Left lung (tissue), 14 donors: ENCODE data around the gene GPD2. TPM values are rescaled to one million over a fixed set of nuclear protein-coding genes. Genes with fewer than 3 reads are reported as not detected.

Experiments used
- ATAC-seq: fragments of 200-7000 bp; cut with Tn5 transposase; one replicate; pipeline ENCODE4 v1.9.1; 2020; ENCODE audit warnings: moderate library complexity
- DNase-seq, 4 donors: peaks; one replicate each; pipeline ENCODE4 v3.0.0-alpha.2; 2013 to 2020
- H3K27ac ChIP-seq, 2 donors: fragments of 200-600 bp; sonication (generic) in 1 of 2; one replicate each; pipeline versions ENCODE4 v1.5.0 to v1.8.0; 2020 to 2021
- H3K27me3 ChIP-seq, 2 donors: fragments of 200-600 bp; sonication (generic) in 1 of 2; one replicate each; pipeline versions ENCODE4 v1.5.0 to v1.8.0; 2020 to 2021
- H3K36me3 ChIP-seq, 2 donors: fragments of 200-600 bp; sonication (generic) in 1 of 2; one replicate each; pipeline versions ENCODE4 v1.5.0 to v1.8.0; 2020 to 2021
- H3K4me1 ChIP-seq, 2 donors: fragments of 200-600 bp; one replicate each; pipeline ENCODE4 v1.8.0; 2021
- H3K4me3 ChIP-seq, 2 donors: fragments of 200-600 bp; sonication (generic) in 1 of 2; one replicate each; pipeline versions ENCODE4 v1.5.0 to v1.8.0; 2020 to 2021; ENCODE audit warnings: mild to moderate bottlenecking in 1 of 2
- H3K9me3 ChIP-seq, 2 donors: fragments of 200-600 bp; sonication (generic) in 1 of 2; one replicate each; pipeline versions ENCODE4 v1.5.0 to v1.8.0; 2020 to 2021
- intact Hi-C, 2 donors: fragments of 100-400 bp; cut with DNase I; formaldehyde crosslinking; loops; one replicate each; pipeline versions ENCODE4 v1.11.2 to v1.14.2; 2022
- long read RNA-seq, 12 donors: library from polyadenylated mRNA in 2 of 12; unstranded in 2 of 12; transcript quantifications; one replicate each; pipeline ENCODE4 v2.0.0 and lab custom pipeline, GENCODE V29; 2019 to 2026
- polyA plus RNA-seq, 6 donors: library from polyadenylated mRNA; unstranded; fragments of 120-200 nt; gene quantifications; one replicate each; pipeline ENCODE4 v1.2.1, GENCODE V29; 2013; ENCODE audit not compliant: insufficient read length in 6 of 6
- total RNA-seq, 2 donors: library from RNA; stranded (reverse); fragmentation: NEBNext Ultra II Directional; extraction: Animal tissue kit (Norgen Biotek cat#: 25700); gene quantifications; one replicate each; pipeline ENCODE4 v1.2.1, GENCODE V29; 2021
- TF ChIP-seq, protein P1 (sequence below), 2 donors: fragments of 200-600 bp; sonication (generic) in 1 of 2; IDR thresholded peaks; one replicate each; pipeline versions ENCODE4 v1.5.0 to v1.8.0; 2021; ENCODE audit warnings: antibody characterized with exemption in 2 of 2
- donor health status: DM: no; HTN: yes; CAD: no.
- donor health status: DM: no; HTN: no; CAD: no.

The GPD2 gene
- total RNA-seq = 10 to 100 TPM; 31.2 to 44.3 TPM
- polyA plus RNA-seq = 10 to 100 TPM; 23.7 to 29.4 (median 25.5) TPM
- long read RNA-seq, donor 1, full-length matches to known transcripts = 4 of 18 reads
- long read RNA-seq, donor 1, partial matches to known transcripts = 14 of 18 reads
- long read RNA-seq, donor 1, other reads (novel, unspliced or antisense) = 0 of 18 reads
- long read RNA-seq, donor 2, full-length matches to known transcripts = 3 of 3 reads
- long read RNA-seq, donor 2, partial matches to known transcripts = 0 of 3 reads
- long read RNA-seq, donor 2, other reads (novel, unspliced or antisense) = 0 of 3 reads
- long read RNA-seq, donor 3, full-length matches to known transcripts = 2 of 2 reads
- long read RNA-seq, donor 3, partial matches to known transcripts = 0 of 2 reads
- long read RNA-seq, donor 3, other reads (novel, unspliced or antisense) = 0 of 2 reads
- long read RNA-seq, donor 4, full-length matches to known transcripts = 2 of 7 reads
- long read RNA-seq, donor 4, partial matches to known transcripts = 2 of 7 reads
- long read RNA-seq, donor 4, other reads (novel, unspliced or antisense) = 3 of 7 reads
- long read RNA-seq, donor 5, full-length matches to known transcripts = 3 of 3 reads
- long read RNA-seq, donor 5, partial matches to known transcripts = 0 of 3 reads
- long read RNA-seq, donor 5, other reads (novel, unspliced or antisense) = 0 of 3 reads
- long read RNA-seq, donor 6, full-length matches to known transcripts = 2 of 26 reads
- long read RNA-seq, donor 6, partial matches to known transcripts = 24 of 26 reads
- long read RNA-seq, donor 6, other reads (novel, unspliced or antisense) = 0 of 26 reads
- long read RNA-seq, donor 7, full-length matches to known transcripts = 2 of 2 reads
- long read RNA-seq, donor 7, partial matches to known transcripts = 0 of 2 reads
- long read RNA-seq, donor 7, other reads (novel, unspliced or antisense) = 0 of 2 reads
- long read RNA-seq, donor 8, partial matches to known transcripts = 0 of 1 reads
- long read RNA-seq, donor 8, other reads (novel, unspliced or antisense) = 0 of 1 reads
- long read RNA-seq, donor 9 = 0 reads
- long read RNA-seq, donor 10, partial matches to known transcripts = 0 of 1 reads
- long read RNA-seq, donor 10, other reads (novel, unspliced or antisense) = 1 of 1 reads
- long read RNA-seq, donor 11, full-length matches to known transcripts = 7 of 7 reads
- long read RNA-seq, donor 11, partial matches to known transcripts = 0 of 7 reads
- long read RNA-seq, donor 11, other reads (novel, unspliced or antisense) = 0 of 7 reads
- long read RNA-seq, donor 12, full-length matches to known transcripts = 3 of 3 reads
- long read RNA-seq, donor 12, partial matches to known transcripts = 0 of 3 reads
- long read RNA-seq, donor 12, other reads (novel, unspliced or antisense) = 0 of 3 reads

DNA sequence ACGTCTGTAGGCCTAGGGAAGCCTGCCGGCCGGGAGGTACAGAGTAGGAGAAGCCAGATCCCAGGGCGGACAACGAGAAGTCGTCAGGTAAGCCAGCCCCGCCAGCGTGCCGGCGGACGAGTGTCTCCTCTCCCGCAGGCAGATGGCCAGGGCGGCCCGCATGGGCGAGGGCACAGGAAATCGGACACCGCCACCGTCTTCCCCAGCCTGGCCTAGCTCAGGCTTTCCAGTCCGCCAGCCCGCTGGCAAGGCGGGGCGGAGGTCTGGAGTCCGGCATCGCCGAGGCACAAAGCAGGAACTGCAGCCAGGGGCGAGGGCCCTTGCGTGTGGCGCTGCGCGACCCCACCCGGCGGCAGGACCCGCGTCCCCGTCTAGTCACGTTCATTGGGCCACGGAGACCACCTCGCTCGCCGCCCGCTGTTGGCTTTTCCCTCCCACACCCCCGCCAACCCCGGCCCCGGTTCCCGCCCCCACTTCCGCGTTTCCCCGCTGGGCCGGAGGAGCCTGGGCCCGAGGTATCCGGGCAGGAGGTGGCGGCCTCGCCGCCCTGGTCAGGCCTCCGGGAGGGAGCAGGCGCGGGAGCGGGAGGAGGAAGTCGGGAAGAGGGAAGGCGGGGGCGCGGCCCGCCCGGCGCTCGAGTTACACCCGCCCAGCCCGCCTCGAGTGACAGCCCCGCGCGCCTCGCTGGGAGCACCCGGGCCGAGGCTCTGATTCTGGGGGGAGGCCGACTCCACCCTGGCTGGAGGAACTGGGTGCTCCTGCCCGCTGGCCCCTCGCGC, at the start of gene GPD2:
Gene GPD2, plus strand, starts transcription at position 662 of the 779 bp plus-strand sequence. CDS start 39,727 bp downstream, outside the sequence.
- H3K4me3 ChIP-seq = peak within 1 kb of the TSS; percentile 63 to 82
- ATAC-seq (peak; percentile 97), DNase-seq (peak; percentile 84 to 100 (median 94))
- intact Hi-C loops = no loop called here
- peaks cover 0 to 42% of the 10 kb centered on the region in 2 donors for H3K4me1 ChIP-seq
- TF ChIP-seq, protein P1, sequence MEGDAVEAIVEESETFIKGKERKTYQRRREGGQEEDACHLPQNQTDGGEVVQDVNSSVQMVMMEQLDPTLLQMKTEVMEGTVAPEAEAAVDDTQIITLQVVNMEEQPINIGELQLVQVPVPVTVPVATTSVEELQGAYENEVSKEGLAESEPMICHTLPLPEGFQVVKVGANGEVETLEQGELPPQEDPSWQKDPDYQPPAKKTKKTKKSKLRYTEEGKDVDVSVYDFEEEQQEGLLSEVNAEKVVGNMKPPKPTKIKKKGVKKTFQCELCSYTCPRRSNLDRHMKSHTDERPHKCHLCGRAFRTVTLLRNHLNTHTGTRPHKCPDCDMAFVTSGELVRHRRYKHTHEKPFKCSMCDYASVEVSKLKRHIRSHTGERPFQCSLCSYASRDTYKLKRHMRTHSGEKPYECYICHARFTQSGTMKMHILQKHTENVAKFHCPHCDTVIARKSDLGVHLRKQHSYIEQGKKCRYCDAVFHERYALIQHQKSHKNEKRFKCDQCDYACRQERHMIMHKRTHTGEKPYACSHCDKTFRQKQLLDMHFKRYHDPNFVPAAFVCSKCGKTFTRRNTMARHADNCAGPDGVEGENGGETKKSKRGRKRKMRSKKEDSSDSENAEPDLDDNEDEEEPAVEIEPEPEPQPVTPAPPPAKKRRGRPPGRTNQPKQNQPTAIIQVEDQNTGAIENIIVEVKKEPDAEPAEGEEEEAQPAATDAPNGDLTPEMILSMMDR (IDR thresholded peaks at IDR 0.05) = peak in 1 of 2 donors; percentile 15
- H3K27ac ChIP-seq = peak within 1 kb of the TSS; percentile 99 to 100
- no peaks in the 10 kb centered on the region for H3K36me3 ChIP-seq
- no peaks in the 10 kb centered on the region for H3K9me3 ChIP-seq
- no peaks in the 10 kb centered on the region for H3K27me3 ChIP-seq

GRCh38 chr2:156394033-156394741, 42.0 kb upstream of the GPD2 start:
- Histone ChIP-seq H3K9me3 (no peaks in the 10 kb centered on the region), H3K4me3 (no peak overlapping the region), H3K27me3 (no peaks in the 10 kb centered on the region), H3K4me1 (peaks cover 0 to 12% of the 10 kb centered on the region in 2 donors), H3K27ac (no peak overlapping the region), H3K36me3 (no peaks in the 10 kb centered on the region)
- ATAC-seq (no peak), DNase-seq (no peak)
- intact Hi-C loops = loop anchor here in 1 of 2 donors (10.0 kb wide), 1 partner anchor 49 kb away; no protein-coding TSS in a partner anchor
- TF ChIP-seq, protein P1 (IDR thresholded peaks at IDR 0.05) = no peak

GRCh38 chr2:156396126-156396525, 40.1 kb upstream of the GPD2 start:
- no peak overlapping the region for H3K4me3 ChIP-seq
- H3K27me3 ChIP-seq = no peaks in the 10 kb centered on the region
- intact Hi-C loops = loop anchor here in 1 of 2 donors (10.0 kb wide), 1 partner anchor 51 kb away; no protein-coding TSS in a partner anchor
- ATAC-seq (peak; percentile 1), DNase-seq (peak in 2 of 4 donors; percentile 3 to 21)
- H3K27ac ChIP-seq = peak overlapping the region in 1 of 2 donors; percentile 6
- H3K9me3 ChIP-seq = no peaks in the 10 kb centered on the region
- peaks cover 6 to 23% of the 10 kb centered on the region in 2 donors for H3K4me1 ChIP-seq
- TF ChIP-seq, protein P1 (IDR thresholded peaks at IDR 0.05) = no peak
- H3K36me3 ChIP-seq = no peaks in the 10 kb centered on the region

GRCh38 chr2:156397229-156397628, 39.0 kb upstream of the GPD2 start:
- Histone ChIP-seq H3K4me3 (no peak overlapping the region), H3K27ac (no peak overlapping the region), H3K36me3 (no peaks in the 10 kb centered on the region), H3K27me3 (no peaks in the 10 kb centered on the region), H3K4me1 (peaks cover 6 to 23% of the 10 kb centered on the region in 2 donors), H3K9me3 (no peaks in the 10 kb centered on the region)
- intact Hi-C loops = loop anchor here in 1 of 2 donors (10.0 kb wide), 1 partner anchor 52 kb away; no protein-coding TSS in a partner anchor
- DNase-seq = no peak
- ATAC-seq = no peak
- TF ChIP-seq, protein P1 (IDR thresholded peaks at IDR 0.05) = no peak
